Cardiac fibroblast (primary cell): ENCODE measurements around the gene MSN.
"Not testable (repeated sequence)": the region's sequence is repeated elsewhere in the genome, so short reads cannot be mapped to it uniquely, and the experiment has no call there.

ENCODE experiments used
- DNase-seq, 2 donors: peaks; one replicate each; pipeline versions ENCODE4 v3.0.0 to v3.0.0-alpha.2; 2010; ENCODE audit warnings: low read depth in 2 of 2
- H3K4me3 ChIP-seq, 2 donors: replicated peaks in 1 of 2; 1 replicate in 1 of 2; 2 replicates in 1 of 2; pipeline ENCODE4 v1.5.1; 2011; ENCODE audit warnings: low read depth in 2 of 2, low read length in 2 of 2, mild to moderate bottlenecking in 2 of 2, moderate library complexity in 1 of 2
- CTCF ChIP-seq: IDR thresholded peaks from one replicate; pipeline ENCODE4 v1.5.1; 2011; ENCODE audit warnings: low read depth, mild to moderate bottlenecking, low read length, inconsistent platforms

The MSN gene

GRCh38 chrX:65752294-65752693 is 84.8 kb downstream of the MSN start:
- no peak for TF ChIP-seq CTCF
- DNase-seq = no peak
- no peak overlapping the region for H3K4me3 ChIP-seq

GRCh38 chrX:65755786-65756185 is 88.3 kb downstream of the MSN start:
- no peak for DNase-seq
- no peak overlapping the region for H3K4me3 ChIP-seq
- TF ChIP-seq CTCF = no peak

- no peak for TF ChIP-seq CTCF
- no peak overlapping the region for H3K4me3 ChIP-seq
- no peak for DNase-seq
Observed at GRCh38 chrX:65757943-65758342, 90.5 kb downstream of the MSN start.

- no peak overlapping the region for H3K4me3 ChIP-seq
- no peak for DNase-seq
- no peak for TF ChIP-seq CTCF
Observed at GRCh38 chrX:65758505-65758904, 91.1 kb downstream of the MSN start.

GRCh38 chrX:65759525-65759924 is 92.1 kb downstream of the MSN start:
- H3K4me3 ChIP-seq, DNase-seq: not testable (repeated sequence)

GRCh38 chrX:65769564-65770292 is 102.3 kb downstream of the MSN start:
- H3K4me3 ChIP-seq = no peak overlapping the region
- no peak for TF ChIP-seq CTCF

GRCh38 chrX:65772842-65773241 is 105.4 kb downstream of the MSN start:
- H3K4me3 ChIP-seq = no peak overlapping the region
- no peak for TF ChIP-seq CTCF

More at GRCh38 chrX:65769564-65770292, 102.3 kb downstream of the MSN start:
- DNase-seq = no peak

More at GRCh38 chrX:65772842-65773241, 105.4 kb downstream of the MSN start:
- DNase-seq = no peak
